ENCODE measurements around the gene COG4. TPM values are rescaled to one million over a fixed set of nuclear protein-coding genes. Genes with fewer than 3 reads are reported as not detected.

COG4 gene
- total RNA-seq, 1 donor from 2014 or later: 62.6 TPM

- Mint-ChIP-seq H3K27me3 (ENCODE audit: low read depth) (no peaks in the 10 kb centered on the region), H3K4me1 (no peaks in the 10 kb centered on the region), H3K9me3 (no peaks in the 10 kb centered on the region), H3K4me3 (no peak overlapping the region), H3K36me3 (peaks cover 30% of the 10 kb centered on the region), H3K27ac (no peak overlapping the region)
- TF ChIP-seq, protein P1, sequence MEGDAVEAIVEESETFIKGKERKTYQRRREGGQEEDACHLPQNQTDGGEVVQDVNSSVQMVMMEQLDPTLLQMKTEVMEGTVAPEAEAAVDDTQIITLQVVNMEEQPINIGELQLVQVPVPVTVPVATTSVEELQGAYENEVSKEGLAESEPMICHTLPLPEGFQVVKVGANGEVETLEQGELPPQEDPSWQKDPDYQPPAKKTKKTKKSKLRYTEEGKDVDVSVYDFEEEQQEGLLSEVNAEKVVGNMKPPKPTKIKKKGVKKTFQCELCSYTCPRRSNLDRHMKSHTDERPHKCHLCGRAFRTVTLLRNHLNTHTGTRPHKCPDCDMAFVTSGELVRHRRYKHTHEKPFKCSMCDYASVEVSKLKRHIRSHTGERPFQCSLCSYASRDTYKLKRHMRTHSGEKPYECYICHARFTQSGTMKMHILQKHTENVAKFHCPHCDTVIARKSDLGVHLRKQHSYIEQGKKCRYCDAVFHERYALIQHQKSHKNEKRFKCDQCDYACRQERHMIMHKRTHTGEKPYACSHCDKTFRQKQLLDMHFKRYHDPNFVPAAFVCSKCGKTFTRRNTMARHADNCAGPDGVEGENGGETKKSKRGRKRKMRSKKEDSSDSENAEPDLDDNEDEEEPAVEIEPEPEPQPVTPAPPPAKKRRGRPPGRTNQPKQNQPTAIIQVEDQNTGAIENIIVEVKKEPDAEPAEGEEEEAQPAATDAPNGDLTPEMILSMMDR (IDR thresholded peaks at IDR 0.05; ENCODE audit: unreplicated experiment): no peak
- DNase-seq (ENCODE audit: low spot score in 2 of 2, unreplicated experiment in 2 of 2): no peak
Measured at GRCh38 chr16:70510216-70510615, 13.1 kb downstream of the COG4 start.

DNA sequence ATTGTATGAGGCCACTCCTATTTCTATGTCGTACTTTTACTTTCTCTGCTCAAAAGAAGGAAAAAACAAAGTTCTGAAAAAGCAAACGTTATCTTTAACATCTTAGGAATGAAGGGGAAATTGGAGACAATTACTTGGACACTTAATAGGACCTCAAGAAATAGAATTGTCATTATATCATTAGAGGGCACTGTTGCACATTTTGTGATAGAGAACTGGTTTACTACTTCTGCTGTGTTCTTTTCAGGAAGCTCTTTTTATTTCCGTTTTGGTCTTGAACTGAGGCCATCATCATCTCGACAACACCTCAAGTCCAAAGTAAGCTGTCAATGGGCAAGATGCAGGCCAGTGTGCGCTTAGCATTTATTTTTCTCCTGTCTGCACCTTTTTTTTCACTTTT, 14.6 kb downstream of the COG4 start:
- Mint-ChIP-seq H3K36me3 (peaks cover 33% of the 10 kb centered on the region), H3K9me3 (no peaks in the 10 kb centered on the region), H3K4me1 (no peaks in the 10 kb centered on the region), H3K4me3 (no peak overlapping the region), H3K27me3 (ENCODE audit: low read depth) (no peaks in the 10 kb centered on the region), H3K27ac (no peak overlapping the region)
- no peak for DNase-seq (ENCODE audit: low spot score in 2 of 2, unreplicated experiment in 2 of 2)
- TF ChIP-seq, protein P1 (IDR thresholded peaks at IDR 0.05; ENCODE audit: unreplicated experiment): no peak

- no peak for DNase-seq (ENCODE audit: low spot score in 2 of 2, unreplicated experiment in 2 of 2)
- Mint-ChIP-seq H3K4me3 (no peak overlapping the region), H3K27ac (no peak overlapping the region), H3K4me1 (no peaks in the 10 kb centered on the region), H3K36me3 (peaks cover 37% of the 10 kb centered on the region), H3K27me3 (ENCODE audit: low read depth) (no peaks in the 10 kb centered on the region), H3K9me3 (no peaks in the 10 kb centered on the region)
- TF ChIP-seq, protein P1 (IDR thresholded peaks at IDR 0.05; ENCODE audit: unreplicated experiment): no peak
Measured at GRCh38 chr16:70496513-70496912, 26.8 kb downstream of the COG4 start.

DNA sequence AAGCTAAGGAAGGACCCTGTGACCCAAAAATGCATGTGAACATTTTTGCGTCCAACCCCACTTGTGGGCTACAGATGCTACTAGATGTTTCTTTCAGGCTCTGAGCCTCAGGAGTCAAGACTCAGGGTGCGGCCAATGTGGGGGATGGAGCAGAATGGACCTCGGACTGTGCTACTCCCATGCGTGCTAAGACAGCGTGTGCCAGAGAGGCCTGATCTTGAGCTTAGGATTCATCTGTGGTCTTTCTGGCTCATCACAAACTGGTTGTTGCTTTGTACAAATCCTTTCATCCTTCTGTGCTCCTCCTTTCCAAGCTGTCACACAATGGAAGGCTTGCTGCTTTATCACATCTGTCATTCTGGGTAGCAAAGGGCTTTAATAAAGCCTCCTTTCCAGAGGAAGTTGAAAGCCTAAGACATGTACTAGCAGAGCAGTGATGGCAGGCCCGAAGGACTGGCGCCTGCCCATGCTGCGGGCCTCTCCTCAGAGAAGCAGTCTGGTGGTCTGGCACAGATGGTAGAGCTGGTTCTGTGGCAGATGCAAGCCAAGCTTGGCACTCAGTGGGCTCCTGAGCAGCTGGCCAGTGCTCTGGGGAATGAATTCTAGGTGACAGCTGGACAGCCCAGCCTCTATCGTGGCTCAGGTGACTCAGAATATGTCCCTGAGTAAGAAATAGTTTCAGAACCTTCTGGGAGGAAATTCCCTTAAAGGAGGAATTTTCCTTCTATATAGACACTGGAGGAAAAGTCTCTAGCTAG, 27.8 kb downstream of the COG4 start:
- no peak overlapping the region for H3K27ac Mint-ChIP-seq
- TF ChIP-seq, protein P1 (IDR thresholded peaks at IDR 0.05; ENCODE audit: unreplicated experiment): no peak
- DNase-seq (ENCODE audit: low spot score in 2 of 2, unreplicated experiment in 2 of 2): no peak
- no peaks in the 10 kb centered on the region for H3K4me1 Mint-ChIP-seq
- no peaks in the 10 kb centered on the region for H3K27me3 Mint-ChIP-seq (ENCODE audit: low read depth)
- peaks cover 32% of the 10 kb centered on the region for H3K36me3 Mint-ChIP-seq
- no peaks in the 10 kb centered on the region for H3K9me3 Mint-ChIP-seq
- no peak overlapping the region for H3K4me3 Mint-ChIP-seq

DNA sequence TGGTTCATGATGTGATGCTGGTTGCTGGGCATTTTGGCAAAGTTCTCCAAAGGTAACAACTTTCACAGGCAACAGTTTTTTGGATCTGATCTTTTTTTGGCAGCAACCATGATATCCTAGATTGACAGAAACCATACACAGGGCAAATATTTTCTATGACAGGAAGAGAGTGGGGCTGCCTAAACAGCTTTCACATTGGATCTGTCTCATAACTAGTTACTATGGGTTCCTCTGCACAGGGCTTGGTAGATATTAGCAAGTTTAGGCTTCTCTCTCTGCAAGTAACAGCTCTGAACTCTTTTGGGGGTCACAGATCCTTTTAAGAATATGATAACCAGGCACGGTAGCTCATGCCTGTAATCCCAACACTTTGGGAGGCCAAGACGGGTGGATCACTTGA, 28.6 kb downstream of the COG4 start:
- no peak for DNase-seq (ENCODE audit: low spot score in 2 of 2, unreplicated experiment in 2 of 2)
- Mint-ChIP-seq H3K4me1 (no peaks in the 10 kb centered on the region), H3K36me3 (peaks cover 35% of the 10 kb centered on the region), H3K9me3 (no peaks in the 10 kb centered on the region), H3K4me3 (no peak overlapping the region), H3K27me3 (ENCODE audit: low read depth) (no peaks in the 10 kb centered on the region), H3K27ac (no peak overlapping the region)
- TF ChIP-seq, protein P1 (IDR thresholded peaks at IDR 0.05; ENCODE audit: unreplicated experiment): no peak

Measured in mesothelial cell of epicardium (in vitro differentiated cells).